UCSD-AML1 (cell line): Measurements from ENCODE around the gene PAN3.
A peak's percentile ranks its signal among the peaks of the same experiment; 100 is the strongest.
"Not testable (repeated sequence)": the region's sequence is repeated elsewhere in the genome, so short reads cannot be mapped to it uniquely, and the experiment has no call there.

ENCODE experiments used
- DNase-seq: peaks from one replicate; lab custom pipeline; 2025; ENCODE audit not compliant: unreplicated experiment; lab: John Stamatoyannopoulos, UW

PAN3 gene, protein sequence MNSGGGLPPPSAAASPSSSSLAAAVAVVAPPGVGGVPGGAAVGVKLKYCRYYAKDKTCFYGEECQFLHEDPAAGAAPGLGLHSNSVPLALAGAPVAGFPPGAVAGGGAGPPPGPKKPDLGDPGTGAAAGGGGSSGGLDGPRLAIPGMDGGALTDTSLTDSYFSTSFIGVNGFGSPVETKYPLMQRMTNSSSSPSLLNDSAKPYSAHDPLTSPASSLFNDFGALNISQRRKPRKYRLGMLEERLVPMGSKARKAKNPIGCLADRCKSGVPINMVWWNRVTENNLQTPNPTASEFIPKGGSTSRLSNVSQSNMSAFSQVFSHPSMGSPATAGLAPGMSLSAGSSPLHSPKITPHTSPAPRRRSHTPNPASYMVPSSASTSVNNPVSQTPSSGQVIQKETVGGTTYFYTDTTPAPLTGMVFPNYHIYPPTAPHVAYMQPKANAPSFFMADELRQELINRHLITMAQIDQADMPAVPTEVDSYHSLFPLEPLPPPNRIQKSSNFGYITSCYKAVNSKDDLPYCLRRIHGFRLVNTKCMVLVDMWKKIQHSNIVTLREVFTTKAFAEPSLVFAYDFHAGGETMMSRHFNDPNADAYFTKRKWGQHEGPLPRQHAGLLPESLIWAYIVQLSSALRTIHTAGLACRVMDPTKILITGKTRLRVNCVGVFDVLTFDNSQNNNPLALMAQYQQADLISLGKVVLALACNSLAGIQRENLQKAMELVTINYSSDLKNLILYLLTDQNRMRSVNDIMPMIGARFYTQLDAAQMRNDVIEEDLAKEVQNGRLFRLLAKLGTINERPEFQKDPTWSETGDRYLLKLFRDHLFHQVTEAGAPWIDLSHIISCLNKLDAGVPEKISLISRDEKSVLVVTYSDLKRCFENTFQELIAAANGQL

DNA sequence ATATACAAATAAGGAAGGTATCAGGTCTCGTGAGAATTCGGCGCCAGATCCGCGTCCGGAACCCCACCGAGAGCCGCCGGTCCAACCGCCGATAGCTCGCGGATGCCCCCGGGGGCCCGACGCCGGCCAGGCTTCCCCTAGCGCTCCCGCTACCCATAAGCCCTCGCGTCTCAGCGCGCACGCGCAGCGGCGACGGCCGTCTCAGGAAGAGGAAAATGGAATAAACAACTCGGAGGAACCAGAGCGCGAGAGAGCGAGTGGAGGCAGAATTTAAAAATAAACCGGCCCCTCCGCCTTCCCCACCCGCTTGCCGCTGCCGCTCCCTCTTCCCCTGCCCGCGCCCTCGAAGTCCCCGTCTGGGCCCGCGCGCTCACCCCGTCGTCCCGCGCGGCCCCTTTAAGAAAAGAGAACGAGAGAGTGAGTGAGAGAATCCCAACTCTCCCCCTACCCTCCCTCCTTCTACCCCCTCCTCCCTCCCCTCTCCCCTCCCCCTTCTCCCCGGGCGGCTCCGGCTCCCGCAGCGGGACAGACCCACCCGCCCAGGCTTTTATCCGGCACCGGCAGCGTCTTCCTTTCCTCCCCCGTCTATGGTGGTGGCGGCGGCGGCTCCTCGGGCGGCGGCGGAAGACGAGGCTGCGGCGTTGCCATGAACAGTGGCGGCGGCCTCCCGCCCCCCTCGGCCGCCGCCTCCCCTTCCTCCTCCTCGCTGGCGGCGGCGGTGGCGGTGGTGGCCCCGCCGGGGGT, at the start of gene PAN3:
Gene PAN3, plus strand, starts transcription at position 534 of the 744 bp plus-strand sequence. Its CDS starts 113 bp downstream, at position 647.
- peak; percentile 93 for DNase-seq

DNA sequence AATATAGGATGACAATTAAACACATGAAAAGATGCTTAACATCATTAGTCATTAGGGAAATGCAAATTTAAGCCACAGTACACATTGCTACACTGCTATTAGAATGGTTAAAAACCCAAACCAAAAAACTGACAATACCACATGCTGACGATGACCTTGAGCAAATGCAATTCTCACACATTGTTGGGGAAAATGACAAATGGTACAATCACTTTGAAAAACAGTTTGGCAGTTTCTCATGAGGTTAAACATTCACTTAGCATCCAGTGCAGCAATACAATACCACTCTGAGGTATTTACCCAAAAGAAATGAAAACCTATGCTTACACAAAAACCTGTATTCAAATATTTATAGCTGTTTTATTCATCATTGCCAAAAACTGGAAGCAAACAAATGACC, 49.3 kb upstream of the PAN3 start:
- no peak for DNase-seq

DNA sequence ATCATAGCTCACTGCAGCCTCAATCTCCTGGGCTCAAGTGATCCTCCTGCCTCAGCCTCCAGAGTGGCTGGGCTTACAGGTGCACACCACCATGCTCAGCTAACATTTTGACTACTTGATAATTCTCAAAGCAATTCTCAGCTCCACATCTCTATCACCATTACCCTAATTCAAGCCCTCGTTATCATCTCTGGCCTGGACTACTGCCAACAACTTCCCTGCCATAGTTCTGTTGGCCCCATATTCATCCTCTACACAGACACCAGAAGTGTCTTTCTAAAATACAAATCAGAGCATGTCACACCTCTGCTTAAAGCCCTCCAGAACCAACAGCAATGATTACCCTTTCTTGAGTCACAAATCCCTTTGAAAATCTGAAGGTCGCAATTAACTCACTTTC, 45.9 kb upstream of the PAN3 start:
- no peak for DNase-seq

DNA sequence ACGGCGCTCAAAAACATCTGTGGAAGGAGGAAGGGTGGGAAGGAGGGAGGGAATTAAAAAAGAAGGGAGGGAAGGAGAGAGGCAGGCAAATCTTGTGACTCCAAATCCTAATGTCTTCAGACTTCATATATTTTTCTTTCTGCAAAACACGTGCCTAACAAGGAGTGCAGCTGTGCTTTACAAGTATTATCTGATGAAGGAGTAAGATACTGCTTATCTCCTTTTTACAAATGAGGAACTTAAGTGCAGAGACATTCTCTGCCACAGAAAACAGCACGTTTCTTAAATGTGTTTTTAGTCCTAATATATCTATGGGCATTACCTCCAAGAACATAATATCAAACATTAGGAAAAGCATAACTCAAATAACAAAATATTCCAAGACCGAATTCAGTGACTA, 44.5 kb upstream of the PAN3 start:
- no peak for DNase-seq

DNA sequence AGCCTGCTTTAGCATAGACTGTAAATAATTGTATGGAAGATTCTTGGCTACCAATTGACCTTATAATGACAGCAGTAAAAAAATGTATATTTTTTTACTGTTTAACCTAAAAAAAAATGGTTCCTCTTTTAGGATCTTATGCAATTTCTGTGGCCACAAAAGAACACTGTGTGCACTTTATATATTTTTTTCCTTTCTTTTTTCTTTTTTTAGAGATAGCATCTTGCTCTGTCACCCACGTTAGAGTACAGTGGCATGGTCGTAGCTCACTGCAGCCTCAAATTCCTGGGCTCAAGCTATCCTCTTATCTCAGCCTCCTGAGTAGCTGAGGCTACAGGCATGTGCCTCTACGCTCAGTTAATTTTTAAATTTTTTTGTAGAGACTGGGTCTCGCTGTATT, 44.0 kb upstream of the PAN3 start:
- no peak for DNase-seq

DNA sequence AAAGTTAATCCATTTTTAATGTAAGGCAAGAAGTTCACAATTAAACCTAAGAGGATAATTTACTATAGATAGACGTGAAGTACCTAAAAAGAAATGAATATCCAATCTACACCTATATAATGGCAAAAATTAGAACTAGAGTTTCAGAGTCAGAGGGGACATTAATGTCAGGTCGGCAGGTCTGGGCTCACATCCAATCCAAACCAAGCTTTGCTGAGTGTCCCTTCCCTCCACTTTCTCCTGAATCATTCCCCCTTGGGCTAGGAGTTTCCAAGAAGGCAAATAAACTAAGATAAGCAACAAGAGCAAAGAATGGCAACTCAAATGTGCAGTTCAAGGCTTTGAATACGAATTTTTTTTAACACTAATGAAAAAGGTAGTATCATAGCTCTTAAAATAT, 40.8 kb upstream of the PAN3 start:
- DNase-seq: no peak

DNA sequence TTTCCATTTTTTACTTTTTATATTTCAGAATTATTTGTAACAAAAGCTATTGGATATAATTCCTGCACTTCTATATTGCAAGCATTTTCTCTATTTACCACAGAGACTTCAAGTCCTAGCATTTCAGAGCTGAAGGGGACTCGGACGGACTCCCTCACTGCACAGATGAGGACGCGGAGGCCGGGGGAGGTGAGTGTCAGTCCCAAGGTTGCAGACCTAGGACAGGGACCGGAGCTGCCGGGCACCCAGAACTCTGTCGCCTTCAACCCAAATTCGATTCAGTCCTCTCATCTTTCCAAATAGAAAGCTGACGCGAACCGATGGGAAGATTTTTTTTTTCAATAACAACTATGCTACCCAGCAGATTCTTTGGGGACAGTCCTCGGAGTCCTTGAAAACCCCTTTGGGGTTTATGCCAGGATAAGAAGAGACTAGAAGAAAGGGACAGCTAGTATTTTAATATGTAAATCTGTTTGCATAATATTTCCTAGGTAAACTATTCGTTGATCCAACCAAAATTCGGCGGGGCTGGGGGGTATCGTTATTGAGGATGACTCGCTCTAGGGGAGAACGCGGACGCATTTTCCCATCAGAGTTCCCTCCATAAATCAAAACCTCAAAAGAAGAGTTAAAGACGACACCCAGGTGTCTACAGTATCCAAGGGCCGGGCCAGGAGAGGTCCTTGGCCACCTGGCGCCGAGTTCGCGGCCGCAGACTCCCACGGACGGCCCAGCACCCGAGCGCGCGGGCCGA, 38.8 kb upstream of the PAN3 start:
- no peak for DNase-seq

DNA sequence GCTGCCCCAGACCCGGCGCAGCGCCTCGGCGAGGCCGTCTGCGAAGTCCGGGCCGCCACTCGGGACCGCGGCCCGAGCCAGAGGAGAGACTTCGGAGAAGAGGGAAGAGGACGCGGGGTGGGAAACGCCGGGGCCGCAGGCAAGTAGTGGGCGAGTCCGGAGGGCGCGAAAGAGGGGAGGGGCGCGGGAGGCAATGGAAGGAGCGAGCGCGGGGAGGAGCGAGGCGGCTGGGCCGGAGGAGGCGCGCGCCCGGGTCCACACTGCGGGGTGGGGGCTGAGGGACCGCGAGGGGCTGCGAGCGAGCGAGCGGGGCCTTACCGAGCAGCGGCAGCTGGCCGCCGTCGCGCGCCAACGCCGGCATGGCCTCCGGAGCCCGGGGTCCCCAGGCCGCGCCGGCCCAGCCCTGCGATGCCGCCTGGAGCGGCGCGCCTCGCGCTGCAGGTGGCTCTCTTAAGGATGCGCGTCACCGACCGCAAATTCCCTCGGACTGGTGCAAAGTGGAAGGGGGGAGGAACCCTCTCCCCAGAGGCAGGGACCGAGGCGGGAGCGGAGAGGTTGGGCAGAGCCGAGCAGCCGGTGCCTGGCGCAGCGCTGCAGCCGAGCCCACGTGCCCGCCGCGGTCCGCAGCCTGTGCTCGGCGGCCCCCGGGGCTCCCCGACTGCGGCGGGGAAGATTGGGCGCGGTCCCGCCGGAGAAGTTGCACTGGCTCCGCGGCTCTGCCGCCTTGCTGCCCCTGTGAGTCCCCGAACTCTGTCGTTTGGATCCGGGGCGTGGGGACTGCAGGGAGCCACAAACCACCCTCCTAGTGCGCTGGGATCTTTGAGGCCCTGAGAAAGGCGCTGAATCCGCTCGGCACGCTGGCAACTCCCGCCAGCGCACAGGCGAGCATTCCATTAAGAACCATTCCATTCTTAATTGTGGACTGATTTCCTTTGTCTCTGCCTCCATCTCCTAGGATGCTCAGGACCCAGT, 37.9 kb upstream of the PAN3 start, which contains the start of gene FLT3:
Gene FLT3, minus strand, starts transcription at position 427 of the 972 bp plus-strand sequence. Its CDS starts 66 bp downstream, at position 361.
- DNase-seq: peak; percentile 27

DNA sequence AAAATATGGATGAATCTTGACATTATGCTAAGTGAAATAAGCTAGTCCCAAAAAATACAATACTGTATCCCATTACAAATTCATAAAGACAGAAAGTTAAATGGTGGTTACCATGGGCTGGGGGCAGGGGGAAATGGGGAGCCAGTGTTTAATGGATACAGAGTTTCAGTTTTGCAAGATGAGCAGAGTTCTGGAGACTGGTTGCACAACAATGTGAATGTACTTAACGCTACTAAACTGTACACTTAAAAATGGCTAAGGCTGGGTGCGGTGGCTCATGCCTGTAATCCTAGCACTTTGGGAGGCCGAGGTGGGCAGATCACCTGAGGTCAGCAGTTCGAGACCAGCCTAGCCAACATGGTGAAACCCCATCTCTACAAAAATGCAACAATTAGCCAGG, 36.5 kb upstream of the PAN3 start:
- not testable (repeated sequence) for DNase-seq

DNA sequence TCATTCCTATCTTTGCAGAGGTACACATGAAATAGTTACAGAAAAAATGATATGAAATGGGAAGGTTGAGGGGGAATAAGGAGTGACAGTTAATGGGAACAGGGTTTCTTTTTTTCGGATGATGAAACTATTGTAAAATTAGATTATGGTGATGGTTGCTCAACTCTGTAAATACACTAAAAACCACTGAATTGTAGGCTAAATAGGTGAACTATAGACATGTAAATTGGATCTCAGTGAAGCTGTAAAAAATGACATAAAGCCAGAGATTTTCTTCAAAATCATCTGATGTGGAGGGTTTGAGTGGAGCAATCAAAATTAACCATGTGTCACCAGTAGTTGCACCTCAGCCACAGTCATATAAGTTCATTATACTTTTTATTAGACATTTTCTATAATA, 31.4 kb upstream of the PAN3 start:
- DNase-seq: no peak

DNA sequence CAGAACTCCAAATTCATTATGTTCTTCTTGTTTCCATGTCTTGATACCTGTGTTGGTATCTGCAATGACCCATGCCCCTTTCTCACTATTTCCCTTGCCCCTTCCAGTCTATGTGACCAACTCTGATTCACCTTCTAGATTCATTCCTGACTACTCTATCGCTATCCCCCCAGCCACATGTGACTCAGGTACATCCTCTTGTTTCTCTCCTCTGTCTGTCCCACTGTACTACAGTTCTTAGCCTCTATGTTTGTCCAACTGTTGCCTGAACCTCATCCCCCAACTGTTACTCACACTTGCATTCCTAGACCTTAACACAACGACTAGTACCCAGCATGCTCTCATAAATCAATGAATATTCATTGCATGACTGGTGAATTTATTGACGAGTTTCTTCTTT, 27.9 kb upstream of the PAN3 start:
- no peak for DNase-seq

DNA sequence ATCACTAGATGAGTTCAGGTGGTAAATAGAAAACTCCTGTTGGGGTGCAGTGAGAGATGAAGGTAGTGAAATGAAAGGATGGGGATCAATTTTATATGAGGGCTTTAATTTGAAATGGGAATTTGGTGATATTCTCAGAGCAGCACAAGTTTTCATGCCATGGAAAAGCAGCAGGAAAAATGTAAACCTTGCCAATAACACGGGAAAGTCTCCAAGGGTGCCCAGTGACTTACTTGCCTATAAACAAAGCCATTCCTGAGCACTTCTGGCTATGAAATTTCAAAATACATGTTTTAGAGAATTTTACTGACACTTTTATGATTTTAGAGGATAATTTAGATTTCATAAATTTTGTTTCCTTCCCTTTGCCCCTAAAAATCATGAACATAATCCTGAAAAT, 21.6 kb upstream of the PAN3 start:
- DNase-seq: no peak

DNA sequence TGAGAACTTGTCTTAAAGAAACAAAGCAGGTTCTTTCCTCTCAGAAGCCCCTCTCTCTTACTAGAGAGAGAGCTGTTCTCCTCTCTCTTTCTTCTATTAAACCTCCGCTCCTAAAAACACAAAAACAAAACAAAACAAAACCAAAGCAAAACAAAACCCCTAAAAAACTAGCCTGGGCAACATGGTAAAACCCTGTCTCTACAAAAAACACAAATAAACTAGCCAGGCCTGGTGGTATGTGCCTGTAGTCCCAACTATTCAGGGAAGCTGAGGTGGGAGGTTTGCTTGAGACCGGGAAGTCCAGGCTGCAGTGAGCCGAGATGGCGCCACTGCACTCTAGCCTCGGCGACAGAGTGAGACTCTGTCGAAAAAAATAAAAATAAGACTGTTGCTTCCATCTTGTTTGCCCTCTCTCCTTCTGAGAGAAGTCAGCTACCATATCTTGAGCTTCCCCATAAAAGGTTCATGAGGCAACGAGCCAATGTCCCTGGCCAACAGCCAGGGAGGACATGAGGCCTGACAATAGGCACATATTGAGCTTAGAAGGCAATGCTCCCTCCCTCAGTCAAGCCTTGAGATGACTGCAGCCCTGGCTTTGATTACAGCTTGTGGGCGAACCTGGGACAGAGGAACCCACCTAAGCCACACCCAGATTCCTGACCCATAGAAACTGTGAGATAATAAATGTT, 20.5 kb upstream of the PAN3 start:
- DNase-seq: no peak

DNA sequence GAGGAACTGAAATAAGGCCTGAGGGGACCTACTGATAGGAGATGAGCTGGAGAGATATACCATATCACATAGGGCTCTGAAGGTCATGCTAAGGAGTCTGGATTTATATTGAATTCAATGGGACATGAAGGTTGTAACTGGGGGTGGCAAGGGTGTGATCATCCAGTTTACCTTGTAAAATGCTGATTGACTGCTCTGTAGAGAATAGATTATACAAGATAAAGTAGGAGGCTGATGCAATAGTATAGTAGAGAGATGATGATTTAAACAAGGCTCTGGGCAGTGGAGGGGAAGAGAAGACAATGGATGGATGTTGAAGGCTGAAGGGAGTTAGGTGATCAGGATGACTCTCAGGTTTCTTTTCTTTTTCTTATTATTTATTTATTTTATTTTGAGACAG, 18.0 kb upstream of the PAN3 start:
- DNase-seq: no peak

DNA sequence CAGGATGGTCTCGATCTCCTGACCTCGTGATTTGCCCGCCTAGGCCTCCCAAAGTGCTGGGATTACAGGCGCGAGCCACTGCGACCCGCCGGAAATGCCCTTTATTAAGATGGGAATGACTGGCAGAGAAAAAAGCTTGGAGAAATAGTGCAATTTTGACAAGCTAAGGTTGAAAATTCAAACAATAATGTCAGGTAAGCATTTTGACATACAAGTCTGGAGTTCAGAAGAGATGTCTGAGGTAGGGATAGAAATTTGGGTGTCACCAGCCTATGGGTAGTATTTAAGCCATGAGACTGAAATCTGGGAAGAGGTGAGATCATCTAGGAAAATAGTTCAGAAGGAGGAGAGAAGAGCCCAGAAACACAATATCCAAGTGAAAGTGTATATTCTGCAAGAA, 17.1 kb upstream of the PAN3 start:
- DNase-seq: no peak

DNA sequence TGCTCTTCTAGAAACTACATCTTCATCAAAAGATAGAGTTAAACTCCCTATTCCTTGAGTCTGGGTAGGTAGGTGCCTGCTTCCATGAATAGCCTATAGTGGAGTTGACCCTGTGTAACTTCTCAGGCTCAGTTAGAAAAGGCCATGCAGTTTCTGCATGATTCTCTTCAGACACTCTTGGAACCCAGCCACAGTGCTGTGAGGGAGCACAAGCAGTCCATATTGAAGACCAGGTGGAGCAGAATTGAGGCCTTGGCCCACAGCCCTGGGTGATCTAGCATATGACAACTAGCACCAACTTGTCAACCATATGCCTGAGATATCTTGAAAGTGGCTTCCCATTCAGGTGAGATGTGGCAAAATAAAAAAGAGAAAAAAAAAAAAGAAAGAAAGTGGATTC, 10.3 kb upstream of the PAN3 start:
- no peak for DNase-seq

DNA sequence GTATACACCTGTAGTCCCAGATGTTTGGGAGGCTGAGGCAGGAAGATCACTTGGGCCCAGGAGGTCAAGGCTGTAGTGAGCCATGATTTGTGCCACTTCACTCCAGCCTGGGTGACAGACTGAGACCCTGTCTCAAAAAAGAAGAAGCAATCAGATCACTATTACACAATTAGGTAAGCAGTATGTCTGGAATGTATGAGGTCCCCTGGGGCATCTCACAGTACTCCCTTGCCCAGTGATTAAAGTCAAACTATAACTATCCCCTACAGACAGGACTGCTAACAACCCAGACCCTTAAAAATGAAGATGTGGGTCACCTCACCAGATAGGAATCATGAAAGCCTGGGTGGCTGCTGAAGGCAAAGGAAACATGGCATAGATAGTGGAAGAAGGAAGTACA, 9.4 kb upstream of the PAN3 start:
- DNase-seq: no peak

DNA sequence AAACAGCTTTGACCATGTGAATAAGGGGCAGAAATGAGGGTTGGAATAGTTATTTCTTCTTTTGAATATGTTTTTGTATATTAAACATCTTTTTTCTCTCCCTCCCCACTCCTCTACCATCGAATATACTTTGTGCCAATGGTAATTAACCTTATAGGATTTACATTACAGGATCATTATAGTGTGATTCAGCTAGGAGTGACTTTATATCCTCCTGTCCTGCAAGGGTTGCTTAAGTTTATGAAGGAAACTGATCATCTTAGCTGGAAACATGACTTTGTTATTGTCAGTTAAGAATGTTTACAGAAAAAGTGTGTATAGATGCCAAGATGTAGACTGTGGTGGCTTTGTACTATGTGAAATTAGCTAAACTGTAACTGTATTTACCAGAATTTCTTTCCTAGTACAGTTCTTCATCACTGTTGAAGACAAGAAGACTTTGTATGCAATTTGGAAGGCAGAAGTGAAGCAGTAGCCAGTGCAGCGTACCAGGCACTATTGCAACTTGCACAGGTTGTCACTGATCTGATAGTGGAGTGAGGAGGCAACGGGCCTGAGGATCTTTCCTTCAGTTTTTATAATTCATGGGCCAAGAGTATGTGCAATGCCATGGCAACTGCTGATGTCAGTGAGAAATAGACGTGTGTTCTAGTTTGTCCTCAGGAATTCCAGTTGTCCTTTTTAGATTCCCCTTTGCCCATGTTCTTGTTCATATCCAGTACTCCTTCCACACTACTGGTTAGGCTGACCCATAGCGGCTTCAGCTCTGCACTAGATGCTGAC, 8.2 kb upstream of the PAN3 start:
- DNase-seq: no peak
